ENCODE measurements around the gene SPINT2. TPM values are rescaled to one million over a fixed set of nuclear protein-coding genes. Genes with fewer than 3 reads are reported as not detected.

Gene SPINT2
- total and polyA plus RNA-seq, 7 donors = 14.3 to 616 (median 20.7) TPM

DNA sequence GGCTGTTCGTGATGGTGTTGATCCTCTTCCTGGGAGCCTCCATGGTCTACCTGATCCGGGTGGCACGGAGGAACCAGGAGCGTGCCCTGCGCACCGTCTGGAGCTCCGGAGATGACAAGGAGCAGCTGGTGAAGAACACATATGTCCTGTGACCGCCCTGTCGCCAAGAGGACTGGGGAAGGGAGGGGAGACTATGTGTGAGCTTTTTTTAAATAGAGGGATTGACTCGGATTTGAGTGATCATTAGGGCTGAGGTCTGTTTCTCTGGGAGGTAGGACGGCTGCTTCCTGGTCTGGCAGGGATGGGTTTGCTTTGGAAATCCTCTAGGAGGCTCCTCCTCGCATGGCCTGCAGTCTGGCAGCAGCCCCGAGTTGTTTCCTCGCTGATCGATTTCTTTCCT lies 27.5 kb downstream of the SPINT2 start:
- no peak for DNase-seq
- no peak for TF ChIP-seq POLR2AphosphoS5 (IDR thresholded peaks at IDR 0.05)
- no peak for TF ChIP-seq POLR2A (IDR thresholded peaks at IDR 0.05)
- no peak for TF ChIP-seq EP300 (IDR thresholded peaks at IDR 0.05)
- TF ChIP-seq, protein P1, sequence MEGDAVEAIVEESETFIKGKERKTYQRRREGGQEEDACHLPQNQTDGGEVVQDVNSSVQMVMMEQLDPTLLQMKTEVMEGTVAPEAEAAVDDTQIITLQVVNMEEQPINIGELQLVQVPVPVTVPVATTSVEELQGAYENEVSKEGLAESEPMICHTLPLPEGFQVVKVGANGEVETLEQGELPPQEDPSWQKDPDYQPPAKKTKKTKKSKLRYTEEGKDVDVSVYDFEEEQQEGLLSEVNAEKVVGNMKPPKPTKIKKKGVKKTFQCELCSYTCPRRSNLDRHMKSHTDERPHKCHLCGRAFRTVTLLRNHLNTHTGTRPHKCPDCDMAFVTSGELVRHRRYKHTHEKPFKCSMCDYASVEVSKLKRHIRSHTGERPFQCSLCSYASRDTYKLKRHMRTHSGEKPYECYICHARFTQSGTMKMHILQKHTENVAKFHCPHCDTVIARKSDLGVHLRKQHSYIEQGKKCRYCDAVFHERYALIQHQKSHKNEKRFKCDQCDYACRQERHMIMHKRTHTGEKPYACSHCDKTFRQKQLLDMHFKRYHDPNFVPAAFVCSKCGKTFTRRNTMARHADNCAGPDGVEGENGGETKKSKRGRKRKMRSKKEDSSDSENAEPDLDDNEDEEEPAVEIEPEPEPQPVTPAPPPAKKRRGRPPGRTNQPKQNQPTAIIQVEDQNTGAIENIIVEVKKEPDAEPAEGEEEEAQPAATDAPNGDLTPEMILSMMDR (IDR thresholded peaks at IDR 0.05) = no peak
- H3K27ac ChIP-seq = no peak overlapping the region
- H3K4me1 ChIP-seq = peaks cover 0 to 44% (median 28%) of the 10 kb centered on the region in 4 donors
- intact Hi-C loops (cut with DNase I) = no loop called here
- WGBS, 2 donors = 75 to 82% methylated on average over 15 of the region's 15 CpGs
- H3K4me3 ChIP-seq = no peak overlapping the region
- H3K36me3 ChIP-seq = no peaks in the 10 kb centered on the region
- no peaks in the 10 kb centered on the region for H3K9me3 ChIP-seq
- no peaks in the 10 kb centered on the region for H3K27me3 ChIP-seq

DNA sequence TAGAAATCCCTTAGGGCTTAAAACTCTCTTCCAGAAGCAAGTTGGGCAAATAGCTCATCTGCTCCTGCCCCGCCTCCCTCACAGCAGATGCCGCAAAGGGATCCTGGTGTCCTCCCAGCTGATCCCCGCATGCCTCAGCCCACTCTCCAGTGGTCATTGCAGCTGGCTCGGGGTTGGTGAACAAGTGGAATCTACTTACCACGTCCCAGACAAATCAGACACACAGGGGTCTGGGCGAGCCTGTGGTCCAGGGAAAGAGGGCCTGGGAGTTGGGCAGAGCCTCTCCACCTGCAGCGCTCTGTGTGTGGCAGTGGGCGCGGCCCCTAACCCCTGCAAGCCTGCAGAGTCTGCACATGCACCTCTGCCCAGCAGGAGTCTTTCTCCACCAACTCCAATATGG lies 28.9 kb downstream of the SPINT2 start:
- H3K9me3 ChIP-seq = no peaks in the 10 kb centered on the region
- H3K27ac ChIP-seq = no peak overlapping the region
- H3K4me3 ChIP-seq = no peak overlapping the region
- no peak for DNase-seq
- WGBS, 2 donors = 92 to 93% methylated on average over 9 of the region's 9 CpGs
- peaks cover 0 to 39% (median 26%) of the 10 kb centered on the region in 4 donors for H3K4me1 ChIP-seq
- intact Hi-C loops (cut with DNase I) = no loop called here
- no peaks in the 10 kb centered on the region for H3K36me3 ChIP-seq
- H3K27me3 ChIP-seq = no peaks in the 10 kb centered on the region
- no peak for TF ChIP-seq POLR2A (IDR thresholded peaks at IDR 0.05)
- TF ChIP-seq, protein P1 (IDR thresholded peaks at IDR 0.05) = no peak
- TF ChIP-seq EP300 (IDR thresholded peaks at IDR 0.05) = no peak
- TF ChIP-seq POLR2AphosphoS5 (IDR thresholded peaks at IDR 0.05) = no peak

DNA sequence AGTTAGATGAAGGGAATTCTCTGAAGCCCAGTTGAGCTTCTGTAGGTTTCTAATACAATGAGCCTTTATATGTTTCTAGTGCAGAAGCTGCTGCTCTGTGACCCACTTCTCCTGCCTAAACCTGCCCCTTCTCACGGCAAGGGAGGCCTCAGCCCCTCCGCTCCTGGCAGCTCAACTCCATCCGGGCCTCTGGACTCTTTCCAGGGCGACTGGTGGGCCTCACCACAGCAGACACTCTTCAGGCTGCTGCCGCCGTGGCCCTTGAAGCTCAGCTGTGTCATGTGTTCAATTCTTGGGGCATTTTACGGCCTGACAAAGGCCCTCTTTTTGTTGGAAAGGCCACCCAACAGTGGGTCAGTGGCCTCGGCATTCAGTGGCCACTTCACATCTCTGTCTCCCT lies 29.7 kb downstream of the SPINT2 start:
- H3K36me3 ChIP-seq = no peaks in the 10 kb centered on the region
- intact Hi-C loops (cut with DNase I) = no loop called here
- WGBS, 2 donors = 83 to 87% methylated on average over 8 of the region's 8 CpGs
- H3K27ac ChIP-seq = no peak overlapping the region
- H3K4me1 ChIP-seq = peaks cover 0 to 39% (median 26%) of the 10 kb centered on the region in 4 donors
- H3K27me3 ChIP-seq = no peaks in the 10 kb centered on the region
- H3K4me3 ChIP-seq = no peak overlapping the region
- no peak for DNase-seq
- TF ChIP-seq EP300 (IDR thresholded peaks at IDR 0.05) = no peak
- no peak for TF ChIP-seq POLR2AphosphoS5 (IDR thresholded peaks at IDR 0.05)
- TF ChIP-seq POLR2A (IDR thresholded peaks at IDR 0.05) = no peak
- TF ChIP-seq, protein P1 (IDR thresholded peaks at IDR 0.05) = no peak
- H3K9me3 ChIP-seq = no peaks in the 10 kb centered on the region

DNA sequence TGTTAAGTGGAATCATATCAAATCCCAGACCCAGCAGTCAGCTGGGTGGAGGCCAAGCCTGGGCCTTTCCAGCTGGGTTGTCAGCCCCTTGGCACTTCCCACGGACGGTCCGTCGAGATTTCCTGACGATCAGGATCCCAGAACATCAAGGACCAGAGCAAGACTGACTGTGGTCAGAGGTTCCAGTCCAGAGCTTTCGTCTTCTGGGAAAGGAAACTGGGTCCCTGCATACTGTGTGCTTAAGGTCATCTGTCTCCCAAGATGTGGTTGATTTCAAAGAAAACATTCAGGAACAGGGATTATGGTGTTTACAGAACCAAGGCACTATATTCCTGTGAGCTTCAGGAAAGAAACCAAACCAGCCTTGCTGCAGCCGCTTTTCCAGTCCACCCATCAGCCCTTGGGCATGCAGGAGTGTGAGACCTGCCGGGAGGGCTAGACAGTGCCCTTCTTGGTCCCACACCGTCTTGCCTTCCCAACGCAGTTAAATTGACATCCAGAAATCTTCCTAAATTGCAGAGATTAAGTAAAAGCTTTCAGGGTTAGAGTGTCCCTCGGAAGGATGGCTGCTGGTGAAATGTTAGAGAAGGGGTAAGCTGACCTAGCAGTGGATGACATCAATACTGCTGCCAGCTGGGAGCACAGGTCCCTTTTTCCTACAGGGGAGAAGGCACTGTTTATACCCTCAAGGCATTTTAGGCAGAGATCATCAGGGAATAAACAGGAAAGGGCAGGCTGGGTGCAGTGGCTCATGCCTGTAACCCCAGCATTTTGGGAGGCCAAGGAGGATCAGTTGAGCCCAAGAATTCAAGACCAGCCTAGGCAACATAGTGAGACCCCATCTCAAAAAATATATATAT lies 34.7 kb downstream of the SPINT2 start:
- Histone ChIP-seq H3K27ac (peak overlapping the region in 3 of 4 donors; percentile 35 to 50 (median 42)), H3K27me3 (no peaks in the 10 kb centered on the region), H3K9me3 (no peaks in the 10 kb centered on the region), H3K4me1 (peaks cover 0 to 18% (median 11%) of the 10 kb centered on the region in 4 donors), H3K4me3 (no peak overlapping the region), H3K36me3 (no peaks in the 10 kb centered on the region)
- TF ChIP-seq, protein P1 (IDR thresholded peaks at IDR 0.05) = no peak
- TF ChIP-seq EP300 (IDR thresholded peaks at IDR 0.05) = no peak
- TF ChIP-seq POLR2AphosphoS5 (IDR thresholded peaks at IDR 0.05) = no peak
- TF ChIP-seq POLR2A (IDR thresholded peaks at IDR 0.05) = no peak
- DNase-seq = no peak
- WGBS, 2 donors = 75 to 81% methylated on average over 11 of the region's 11 CpGs
- intact Hi-C loops (cut with DNase I) = no loop called here

All from sigmoid colon (tissue), 7 donors.